ENCODE measurements around the gene ANKRD39. TPM values are rescaled to one million over a fixed set of nuclear protein-coding genes. Genes with fewer than 3 reads are reported as not detected.

Gene ANKRD39
- total and polyA plus RNA-seq, 10 donors: 13.6 to 32.2 (median 20.4) TPM

- Histone ChIP-seq H3K36me3 (peaks cover 0 to 49% (median 37%) of the 10 kb centered on the region in 6 donors), H3K4me3 (no peak overlapping the region), H3K27ac (peak overlapping the region in 7 of 8 donors; percentile 82 to 95 (median 91)), H3K27me3 (replicated peaks in 1 of 7) (peaks cover 0 to 10% (median 0%) of the 10 kb centered on the region in 7 donors), H3K9me3 (no peaks in the 10 kb centered on the region), H3K4me1 (peaks cover 37 to 95% (median 79%) of the 10 kb centered on the region in 6 donors)
- no peak for DNase-seq
- TF ChIP-seq POLR2A (IDR thresholded peaks at IDR 0.05) (no peak), POLR2AphosphoS5 (IDR thresholded peaks at IDR 0.05) (no peak), CTCF (IDR thresholded peaks at IDR 0.05 in 8 of 11, conservative IDR thresholded peaks at IDR 0.05 in 3 of 11) (no peak)
- intact Hi-C loops (cut with DNase I; ENCODE audit: low total_unique reads): loop anchor here (5.0 kb wide), 1 partner anchor 93 kb away; no protein-coding TSS in a partner anchor
- WGBS, 5 donors: 47 to 59% (median 54%) methylated on average over 4 of the region's 4 CpGs
Observed at GRCh38 chr2:96859681-96860064, 1.9 kb upstream of the ANKRD39 start.

DNA sequence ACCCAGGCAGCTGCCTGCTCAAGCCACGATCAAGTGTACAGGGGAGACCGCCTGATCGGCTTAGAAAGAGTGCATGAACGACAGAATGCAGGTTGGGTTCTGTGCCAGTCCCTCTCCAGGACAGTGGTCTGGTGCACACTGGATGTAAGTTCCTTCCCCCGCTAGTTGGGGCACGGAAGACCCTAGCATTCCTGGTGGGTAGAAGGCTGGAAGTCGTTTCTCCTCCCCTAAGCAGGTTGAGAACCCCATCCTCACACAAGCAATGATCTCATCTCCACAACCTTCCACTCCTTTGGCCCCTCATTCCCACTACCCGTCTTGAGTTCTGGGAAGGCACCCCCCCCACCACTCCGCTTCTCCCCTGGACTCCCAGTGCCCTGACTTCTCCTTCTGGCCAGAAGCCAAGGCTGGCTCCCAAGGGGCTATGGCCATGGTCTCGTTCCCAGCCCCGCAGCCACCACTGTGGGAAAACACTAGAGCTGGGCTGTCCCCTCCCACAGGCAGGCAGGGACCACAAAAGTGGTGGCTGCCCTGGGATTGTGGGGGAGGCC, 1.4 kb upstream of the ANKRD39 start:
- Histone ChIP-seq H3K27me3 (replicated peaks in 1 of 7) (peaks cover 0 to 10% (median 0%) of the 10 kb centered on the region in 7 donors), H3K27ac (peak overlapping the region; percentile 69 to 95 (median 90)), H3K36me3 (peaks cover 0 to 49% (median 33%) of the 10 kb centered on the region in 6 donors), H3K4me1 (peaks cover 37 to 94% (median 74%) of the 10 kb centered on the region in 6 donors), H3K9me3 (no peaks in the 10 kb centered on the region), H3K4me3 (peak overlapping the region in 3 of 8 donors; percentile 78 to 82 (median 80))
- intact Hi-C loops (cut with DNase I; ENCODE audit: low total_unique reads): loop anchor here (5.0 kb wide), 1 partner anchor 93 kb away; no protein-coding TSS in a partner anchor
- peak in 2 of 3 donors; percentile 20 to 37 for TF ChIP-seq POLR2AphosphoS5 (IDR thresholded peaks at IDR 0.05)
- TF ChIP-seq CTCF (IDR thresholded peaks at IDR 0.05 in 8 of 11, conservative IDR thresholded peaks at IDR 0.05 in 3 of 11): no peak
- 50 to 81% (median 64%) methylated on average over 7 to 11 of the region's 11 CpGs for WGBS, 5 donors
- peak; percentile 81 for DNase-seq

GRCh38 chr2:96856776-96857666, 795 bp downstream of the ANKRD39 start:
- intact Hi-C loops (cut with DNase I; ENCODE audit: low total_unique reads): loop anchor here (5.0 kb wide), 1 partner anchor 95 kb away; no protein-coding TSS in a partner anchor
- DNase-seq: no peak
- H3K27ac ChIP-seq: peak overlapping the region; percentile 74 to 95 (median 90)
- peaks cover 32 to 76% (median 55%) of the 10 kb centered on the region in 6 donors for H3K4me1 ChIP-seq
- H3K9me3 ChIP-seq: no peaks in the 10 kb centered on the region
- peaks cover 0 to 10% (median 0%) of the 10 kb centered on the region in 7 donors for H3K27me3 ChIP-seq (replicated peaks in 1 of 7)
- WGBS, 5 donors: 10 to 16% (median 16%) methylated on average over 19 to 27 of the region's 27 CpGs
- TF ChIP-seq POLR2AphosphoS5 (IDR thresholded peaks at IDR 0.05): peak in 2 of 3 donors; percentile 22 to 38
- TF ChIP-seq CTCF (IDR thresholded peaks at IDR 0.05 in 8 of 11, conservative IDR thresholded peaks at IDR 0.05 in 3 of 11): no peak
- peaks cover 0 to 49% (median 36%) of the 10 kb centered on the region in 6 donors for H3K36me3 ChIP-seq
- peak overlapping the region; percentile 50 to 85 (median 78) for H3K4me3 ChIP-seq
